Stimulated activated CD4-positive, alpha-beta T cell treated with anti-CD3 and anti-CD28 coated beads, Interleukin-12 subunit alpha, Interleukin-12 subunit beta, amount 100 ng/mL, for 48 hours (primary cell): ENCODE data around the gene LYRM2.

ENCODE experiments used
- DNase-seq, 3 donors: peaks; one replicate each; pipeline ENCODE4 v3.0.0-alpha.2; 2020; ENCODE audit warnings: low read depth in 2 of 3, low spot score in 1 of 3

The LYRM2 gene

DNA sequence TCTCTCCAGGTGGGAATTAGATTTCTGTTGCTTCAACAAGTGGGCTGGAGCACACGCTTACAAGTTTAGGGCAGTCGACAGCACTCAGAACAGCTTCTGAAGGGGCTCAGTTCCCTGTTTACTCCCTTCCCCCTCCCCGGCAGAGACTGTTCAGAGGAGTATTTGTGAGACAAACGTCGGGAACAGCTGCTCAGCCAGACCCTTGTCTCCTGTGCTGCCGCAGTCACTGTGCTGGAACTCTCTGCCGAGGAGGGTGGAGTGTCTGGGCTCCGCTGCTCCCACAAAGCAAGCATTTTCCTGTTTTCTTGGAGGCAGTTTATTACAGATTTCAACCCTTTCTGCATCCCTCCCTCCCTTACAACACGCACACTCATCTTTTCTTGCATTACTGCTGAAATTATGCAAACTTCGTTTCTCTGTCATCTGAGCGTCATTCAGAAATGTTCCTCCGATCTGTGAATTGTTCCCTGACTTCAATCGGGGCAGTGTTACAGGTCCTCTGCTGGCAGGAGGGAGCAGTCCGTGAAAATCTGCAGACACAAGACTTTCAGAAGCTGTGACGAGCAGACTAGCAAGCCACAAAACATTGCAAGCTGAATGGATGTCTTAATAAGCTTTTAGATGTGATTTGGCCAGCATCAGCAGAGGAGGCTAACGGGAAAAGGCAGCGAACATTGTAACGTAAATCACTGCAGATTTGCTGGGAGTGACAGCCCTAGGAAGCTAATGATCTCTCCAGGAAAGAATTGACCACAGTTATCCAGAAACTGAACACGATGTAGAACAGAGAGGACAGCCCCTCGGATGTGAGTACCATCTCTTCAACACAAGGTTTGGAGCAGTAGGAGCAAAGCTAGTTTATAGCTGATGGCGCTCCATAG lies 76.2 kb downstream of the LYRM2 start:
- DNase-seq: no peak

GRCh38 chr6:89559487-89559886 lies 79.1 kb downstream of the LYRM2 start:
- no peak for DNase-seq

DNA sequence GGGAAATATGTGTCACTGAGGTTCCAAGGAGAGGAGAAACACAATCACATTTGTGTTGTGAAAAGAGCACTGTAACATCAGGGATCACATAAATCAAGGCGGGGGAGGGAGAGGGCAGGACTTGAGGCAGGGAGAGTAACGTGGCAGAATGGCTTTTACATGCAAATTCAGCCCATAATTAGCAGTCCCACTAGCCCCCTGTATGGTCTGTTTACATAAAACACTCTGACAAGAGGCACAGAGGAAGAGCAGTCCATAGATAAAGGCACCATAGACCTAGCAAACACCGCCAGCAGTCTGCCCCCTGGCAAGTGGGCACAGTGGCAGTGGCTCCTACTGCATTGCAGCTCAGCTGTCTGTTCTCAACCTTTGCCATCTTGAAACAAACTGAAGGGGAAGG lies 82.7 kb downstream of the LYRM2 start:
- no peak for DNase-seq

GRCh38 chr6:89555031-89555430 lies 83.5 kb downstream of the LYRM2 start:
- DNase-seq: no peak

DNA sequence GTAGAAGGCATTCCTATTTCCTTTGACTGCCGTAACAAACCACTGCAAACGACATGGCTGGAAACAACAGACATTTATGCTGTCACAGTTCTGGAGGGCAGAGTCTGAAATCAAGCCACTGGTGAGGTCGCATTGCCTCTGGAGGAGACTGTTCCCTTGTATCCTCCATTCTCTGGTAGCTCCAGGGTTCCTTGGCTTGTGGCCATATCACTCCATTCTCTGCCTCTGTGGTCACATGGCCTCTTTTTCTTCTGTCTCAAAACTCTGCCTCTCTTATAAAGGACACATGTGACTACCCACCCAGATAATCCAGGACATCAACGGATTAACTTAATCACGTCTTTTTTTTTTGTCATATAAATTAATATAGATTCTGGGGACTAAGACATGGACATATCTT lies 84.4 kb downstream of the LYRM2 start:
- no peak for DNase-seq

DNA sequence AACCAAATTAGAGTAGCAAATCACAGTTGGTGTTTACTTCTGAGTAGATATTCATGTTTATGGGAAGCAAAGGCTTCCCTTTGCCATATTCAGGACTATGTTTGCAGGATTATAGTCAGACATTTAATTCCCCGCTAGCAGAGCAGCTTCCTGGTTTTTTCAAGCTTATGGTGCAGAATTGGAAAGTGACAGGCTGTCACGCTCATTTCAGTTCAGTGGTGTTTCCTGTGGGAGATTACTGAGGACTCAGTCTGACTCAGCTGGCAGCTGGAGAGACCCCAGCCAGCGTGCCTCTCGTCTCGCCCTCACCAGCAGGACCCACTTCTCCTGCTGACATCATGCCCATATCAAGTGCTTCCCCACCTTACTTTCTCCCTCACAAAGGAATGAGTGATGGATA lies 85.1 kb downstream of the LYRM2 start:
- DNase-seq: no peak

DNA sequence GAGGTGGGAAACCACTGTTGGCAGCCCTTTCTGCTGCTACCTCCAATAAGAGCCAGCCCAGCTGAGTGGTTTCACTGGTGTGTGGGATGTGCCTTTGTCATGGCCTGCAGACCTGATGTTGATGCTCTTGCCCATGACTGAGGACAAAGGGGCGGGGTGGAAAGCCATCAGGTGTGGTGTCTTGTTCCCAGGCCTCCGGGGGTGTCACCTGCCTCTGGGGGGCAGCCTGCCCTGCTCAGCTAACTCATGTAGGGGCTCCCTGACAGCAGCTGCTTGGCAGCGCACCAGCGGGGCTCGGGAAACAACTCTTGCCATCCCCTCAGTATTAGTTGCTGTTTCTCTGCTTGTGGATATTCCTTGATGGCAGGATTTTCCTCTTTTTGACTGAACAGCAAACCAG lies 91.3 kb downstream of the LYRM2 start:
- no peak for DNase-seq

DNA sequence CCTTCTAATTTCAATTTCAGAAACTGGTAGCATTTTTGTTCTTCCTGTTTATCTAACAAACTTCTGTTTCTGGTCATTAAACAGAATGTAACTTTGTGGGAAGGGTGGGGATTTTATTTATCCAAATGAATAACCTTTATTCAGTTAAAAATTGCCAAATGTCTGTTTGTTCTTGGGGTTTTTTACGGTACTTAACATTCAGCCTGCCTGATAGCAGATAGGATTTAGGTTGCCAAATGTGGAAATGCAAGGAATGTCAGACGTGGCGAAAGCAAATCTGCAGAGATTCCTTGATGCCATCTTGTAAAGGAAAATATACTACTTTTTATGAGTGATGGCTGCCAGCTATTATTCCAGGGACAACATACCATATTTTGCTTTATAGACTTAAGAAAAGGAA lies 95.7 kb downstream of the LYRM2 start:
- no peak for DNase-seq

DNA sequence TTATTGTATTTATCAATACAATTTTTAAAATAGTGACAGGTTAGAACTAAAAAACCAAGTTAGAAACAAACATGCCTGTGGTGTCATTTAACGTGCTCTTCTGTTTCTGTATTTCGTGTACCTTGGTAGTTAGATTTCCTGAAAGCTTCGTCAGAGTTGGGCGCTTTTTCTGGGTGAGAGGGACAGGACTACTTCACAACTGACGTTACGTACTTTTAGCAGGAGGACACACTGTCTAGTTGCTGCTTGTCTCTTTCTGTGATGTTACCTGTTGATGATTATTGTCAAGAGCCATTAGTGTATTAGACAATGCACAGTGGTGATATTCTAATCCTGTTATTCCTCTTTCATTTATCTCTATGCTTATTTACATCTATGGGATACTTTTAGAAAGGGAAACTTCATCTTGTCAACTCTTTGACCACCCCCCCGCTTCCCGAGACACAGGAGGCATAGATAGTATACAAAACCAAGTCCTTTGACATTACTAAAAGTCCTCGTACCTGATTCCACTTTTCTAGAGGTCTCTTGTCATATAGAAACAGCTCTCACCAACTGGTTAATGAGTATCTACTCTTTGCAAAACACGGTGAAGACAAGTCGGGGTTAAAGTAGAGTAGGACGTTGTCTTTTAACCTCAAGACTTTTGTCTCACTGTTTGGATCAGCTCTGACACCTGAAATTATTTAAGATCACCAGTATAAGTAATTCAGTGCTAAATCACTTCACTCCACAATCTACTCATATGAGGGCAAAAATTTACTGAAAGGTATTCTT lies 96.3 kb downstream of the LYRM2 start:
- no peak for DNase-seq

GRCh38 chr6:89539779-89540178 lies 98.8 kb downstream of the LYRM2 start:
- no peak for DNase-seq

DNA sequence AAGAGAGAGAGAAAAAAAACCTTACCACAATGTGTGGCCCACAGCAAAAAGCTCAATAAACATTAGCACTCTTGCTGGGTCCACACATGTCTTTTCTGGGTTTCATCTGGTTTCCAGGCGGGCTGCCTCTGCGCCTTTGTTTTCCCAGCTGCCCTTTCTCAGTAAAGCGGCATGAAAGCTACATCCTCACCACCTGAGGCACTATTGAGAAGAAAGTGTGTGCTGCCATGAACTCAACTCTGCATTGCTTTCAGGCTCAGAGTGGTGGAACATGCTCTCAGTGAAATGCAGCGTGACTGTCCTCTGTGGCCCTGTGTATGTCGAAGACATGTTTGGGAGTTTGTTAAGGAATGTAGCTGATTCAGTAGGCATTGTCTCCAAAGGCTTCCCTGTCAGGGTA lies 102.3 kb downstream of the LYRM2 start:
- no peak for DNase-seq

GRCh38 chr6:89530982-89531381 lies 107.6 kb downstream of the LYRM2 start:
- DNase-seq: no peak

DNA sequence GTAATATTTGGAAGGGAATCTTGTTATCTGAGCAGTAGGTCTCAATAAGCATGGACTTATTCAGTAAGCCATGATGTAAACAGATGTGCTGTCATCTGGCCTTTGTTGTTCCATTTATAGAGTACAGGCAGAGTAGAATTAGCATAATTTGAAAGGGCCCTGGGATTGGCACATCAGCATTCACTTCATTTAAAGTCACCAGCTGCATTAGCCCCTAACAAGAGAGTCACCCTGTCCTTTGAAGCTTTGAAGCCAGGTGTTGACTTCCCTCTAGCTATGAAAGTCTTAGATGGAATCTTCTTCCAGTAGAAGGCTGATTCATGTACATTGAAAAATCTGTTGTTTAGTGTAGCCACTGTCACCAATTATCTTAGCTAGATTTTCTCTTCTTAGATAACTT lies 109.7 kb downstream of the LYRM2 start:
- DNase-seq: no peak

DNA sequence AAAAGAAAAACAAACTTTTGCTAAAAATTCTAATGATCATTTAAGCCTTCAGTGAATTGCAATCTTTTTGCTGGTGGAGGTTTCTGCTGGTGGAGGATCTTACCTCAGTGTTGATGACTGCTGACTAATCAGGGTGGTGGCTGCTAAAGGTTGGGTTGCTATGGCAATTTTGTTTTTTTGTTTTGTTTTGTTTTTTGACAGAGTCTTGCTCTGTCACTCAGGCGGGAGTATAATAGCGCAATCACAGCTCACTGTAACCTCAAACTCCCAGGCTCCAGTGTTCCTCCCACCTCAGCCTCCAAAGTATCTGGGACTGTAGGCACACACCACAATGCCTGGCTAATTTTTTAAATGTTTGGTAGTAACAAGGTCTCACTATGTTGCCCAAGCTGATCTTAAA lies 110.9 kb downstream of the LYRM2 start:
- DNase-seq: no peak

GRCh38 chr6:89526563-89526869 lies 112.0 kb downstream of the LYRM2 start:
- DNase-seq: no peak

DNA sequence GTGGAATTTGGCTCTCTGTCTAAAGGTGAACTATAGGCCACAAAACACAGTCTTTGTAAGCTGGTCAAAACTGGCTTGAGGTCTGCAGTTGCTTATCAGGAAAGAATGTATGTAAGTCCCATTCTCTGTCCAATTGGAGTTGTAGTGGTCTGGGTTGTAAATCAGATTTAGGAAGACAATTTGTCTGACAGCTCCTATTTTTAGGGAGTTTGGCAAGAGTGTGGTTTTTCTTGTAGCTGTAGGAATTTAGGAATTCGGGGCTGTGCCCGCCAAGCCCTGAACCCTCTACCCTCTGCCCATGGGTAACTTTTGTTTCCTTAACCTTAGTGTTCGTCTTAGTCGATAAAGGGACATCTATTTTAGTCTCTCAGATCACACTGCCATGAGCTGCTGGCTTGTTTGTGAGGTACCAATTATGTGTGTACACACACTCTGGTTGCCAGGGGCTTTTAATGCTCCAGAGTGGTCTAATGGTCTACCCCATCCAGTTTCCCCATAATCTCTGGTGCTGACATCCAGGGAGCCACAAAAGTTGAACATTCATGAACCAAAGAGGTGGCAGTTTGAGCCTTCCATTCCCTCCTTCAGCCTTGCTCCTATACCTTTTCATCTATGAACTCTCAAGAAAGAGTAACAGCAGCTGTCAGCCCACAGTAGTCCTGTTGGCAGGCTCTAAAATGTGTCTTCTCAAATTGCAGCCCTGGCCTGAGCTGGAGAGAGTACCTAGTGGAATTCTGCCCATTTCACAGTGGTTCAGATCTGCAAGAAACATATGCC lies 112.6 kb downstream of the LYRM2 start:
- no peak for DNase-seq

DNA sequence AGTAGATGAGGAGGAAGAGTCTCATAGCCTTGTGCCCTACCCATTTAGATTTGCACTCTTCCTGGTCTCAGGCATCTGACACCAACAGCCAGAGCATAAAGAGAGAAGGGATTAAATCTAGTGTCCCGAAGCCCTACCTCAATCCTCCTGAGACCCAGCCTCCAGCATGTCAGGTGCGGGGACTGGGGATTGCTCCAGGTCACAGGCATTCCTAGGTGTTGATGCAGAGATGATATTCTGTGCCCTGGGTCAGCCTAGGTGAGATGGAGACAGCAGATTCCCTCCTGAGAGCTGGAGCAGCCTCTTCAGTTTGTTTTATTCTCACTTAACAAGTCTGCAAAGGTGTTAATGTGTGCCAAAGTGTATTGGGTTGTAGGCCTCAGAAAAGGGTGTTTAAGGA lies 115.8 kb downstream of the LYRM2 start:
- DNase-seq: no peak

DNA sequence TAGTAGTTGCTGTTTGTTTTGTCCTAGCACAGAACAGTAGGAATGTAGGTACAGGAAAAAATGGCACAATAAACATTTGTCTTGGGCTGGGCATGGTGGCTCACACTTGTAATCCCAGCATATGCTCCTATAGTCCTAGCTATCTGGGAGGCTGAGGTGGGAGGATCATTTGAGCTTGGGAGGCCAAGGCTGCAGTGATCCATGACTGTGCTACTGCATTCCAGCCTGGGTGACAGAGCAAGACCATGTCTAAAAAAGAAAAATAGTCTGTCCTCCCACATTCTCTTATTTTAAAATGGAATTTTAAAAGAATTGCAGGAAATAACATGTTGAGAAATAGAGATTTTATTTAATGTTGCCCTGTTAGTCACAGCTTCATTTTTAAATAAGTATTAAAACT lies 117.8 kb downstream of the LYRM2 start:
- no peak for DNase-seq

DNA sequence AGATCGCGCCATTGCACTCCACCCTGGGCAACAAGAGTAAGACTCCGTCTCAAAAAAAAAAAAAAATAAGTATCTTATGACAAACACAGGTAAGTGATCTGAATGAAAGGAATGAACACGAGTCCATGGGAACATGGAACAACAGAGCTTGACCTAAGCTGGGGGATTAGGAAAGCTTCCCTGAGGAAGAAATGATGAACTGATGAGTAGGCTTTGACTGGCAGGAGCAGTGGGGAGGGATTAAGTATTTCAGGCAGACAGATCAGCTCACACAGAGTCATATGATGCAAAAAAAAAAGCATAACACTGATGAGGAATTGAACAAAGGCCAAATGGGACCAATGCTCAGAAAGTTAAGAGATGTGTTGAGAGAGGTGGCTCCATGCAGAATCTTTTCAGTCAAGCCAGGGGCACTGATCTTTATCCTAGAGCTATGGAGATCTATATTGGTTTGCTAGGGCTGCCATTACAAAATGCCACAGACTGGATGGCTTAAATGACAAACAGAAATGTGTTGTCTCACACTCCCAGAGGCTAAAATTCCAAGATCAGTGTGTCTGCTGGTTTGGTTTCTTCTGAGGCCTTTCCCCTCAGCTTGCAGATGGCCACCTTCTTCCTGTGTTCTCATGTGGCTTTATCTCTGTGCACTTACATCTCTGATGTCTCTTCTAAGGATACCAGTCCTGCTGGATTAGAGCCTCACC lies 120.0 kb downstream of the LYRM2 start:
- DNase-seq: no peak
